BLaER1 (cell line): Measurements from ENCODE around the gene CORO2A.

Source experiments
- H3K27ac ChIP-seq: shearing (Covaris generic); formaldehyde crosslinking; 2 replicates; pipeline ENCODE4 v1.8.1; 2022
- H3K27me3 ChIP-seq: shearing (Covaris generic); formaldehyde crosslinking; 2 replicates; pipeline ENCODE4 v1.8.1; 2022
- H3K36me3 ChIP-seq: shearing (Covaris generic); formaldehyde crosslinking; 2 replicates; pipeline ENCODE4 v1.8.1; 2022
- H3K4me1 ChIP-seq: shearing (Covaris generic); formaldehyde crosslinking; 2 replicates; pipeline ENCODE4 v1.8.1; 2022
- H3K4me2 ChIP-seq: shearing (Covaris generic); formaldehyde crosslinking; 2 replicates; pipeline ENCODE4 v1.8.1; 2022
- H3K4me3 ChIP-seq: shearing (Covaris generic); formaldehyde crosslinking; 2 replicates; pipeline ENCODE4 v1.8.1; 2022
- H3K9ac ChIP-seq: shearing (Covaris generic); formaldehyde crosslinking; 2 replicates; pipeline ENCODE4 v1.8.1; 2022
- H3K9me3 ChIP-seq: shearing (Covaris generic); formaldehyde crosslinking; 2 replicates; pipeline ENCODE4 v1.8.1; 2022
- H4K20me1 ChIP-seq: shearing (Covaris generic); formaldehyde crosslinking; 2 replicates; pipeline ENCODE4 v1.8.1; 2022
- Cebpa-rat ChIP-seq: shearing (Covaris generic); IDR thresholded peaks from 2 replicates; pipeline ENCODE4 v1.8.1; 2022

Gene CORO2A

DNA sequence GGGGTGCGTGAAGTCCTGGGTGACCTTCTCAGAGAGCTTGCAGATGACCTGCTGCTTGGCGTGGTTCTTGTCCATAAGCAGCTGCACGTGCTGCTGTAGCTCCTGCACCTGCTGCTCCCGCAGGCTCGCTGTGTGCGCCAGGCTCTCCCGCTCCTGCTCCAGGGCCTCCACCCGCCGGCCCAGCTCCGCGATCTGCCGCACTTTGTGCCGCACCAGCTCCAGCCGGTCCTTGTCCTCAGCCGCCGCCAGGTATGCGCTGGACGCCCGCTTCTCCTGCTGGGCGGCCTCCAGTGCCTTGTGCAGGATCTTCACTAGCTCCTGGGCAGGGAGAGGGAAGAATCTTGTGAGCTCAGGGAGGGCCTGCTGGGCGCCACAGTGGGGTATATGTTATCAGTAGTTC, 28.5 kb upstream of the CORO2A start:
- H3K9me3 ChIP-seq = no peaks in the 10 kb centered on the region
- no peak overlapping the region for H3K4me3 ChIP-seq
- H3K27ac ChIP-seq = no peak overlapping the region
- H4K20me1 ChIP-seq = no peaks in the 10 kb centered on the region
- no peaks in the 10 kb centered on the region for H3K27me3 ChIP-seq
- no peak for TF ChIP-seq Cebpa-rat
- no peaks in the 10 kb centered on the region for H3K4me1 ChIP-seq
- peaks cover 21% of the 10 kb centered on the region; the same call in 1 of the 2 replicates for H3K36me3 ChIP-seq
- no peak overlapping the region for H3K9ac ChIP-seq
- H3K4me2 ChIP-seq = no peak overlapping the region

DNA sequence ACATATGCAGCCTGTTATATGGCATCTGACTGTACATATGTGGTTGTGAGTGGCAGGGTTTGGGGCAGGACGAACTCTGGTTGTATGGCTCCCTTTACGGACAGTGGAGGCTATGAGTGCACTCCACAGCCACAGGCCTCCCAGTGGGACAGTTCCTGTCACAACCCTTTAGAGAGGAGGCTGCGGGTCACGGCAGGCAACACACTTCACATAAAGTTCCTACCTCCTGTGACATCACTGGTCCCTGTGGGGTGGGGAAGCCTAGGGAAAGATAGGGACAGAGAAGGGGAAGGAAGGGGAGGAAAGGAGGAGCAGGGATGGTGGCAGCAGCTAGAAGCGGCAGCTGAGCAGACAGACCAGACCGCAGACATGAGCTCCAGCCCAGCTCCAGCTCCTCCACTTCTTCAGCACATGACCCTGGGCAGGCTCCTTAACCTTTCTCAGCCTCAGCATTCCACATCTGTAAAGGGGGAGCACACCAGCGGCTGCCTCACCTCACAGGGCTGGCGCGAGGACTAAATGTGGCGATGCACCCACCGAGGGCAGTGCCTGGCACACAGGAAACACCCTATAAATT, 27.4 kb upstream of the CORO2A start:
- no peak overlapping the region for H3K4me2 ChIP-seq
- no peak for TF ChIP-seq Cebpa-rat
- no peak overlapping the region for H3K9ac ChIP-seq
- H4K20me1 ChIP-seq = no peaks in the 10 kb centered on the region
- peaks cover 21% of the 10 kb centered on the region; the same call in 1 of the 2 replicates for H3K36me3 ChIP-seq
- H3K9me3 ChIP-seq = no peaks in the 10 kb centered on the region
- H3K27me3 ChIP-seq = no peaks in the 10 kb centered on the region
- no peak overlapping the region for H3K27ac ChIP-seq
- H3K4me3 ChIP-seq = no peak overlapping the region
- H3K4me1 ChIP-seq = no peaks in the 10 kb centered on the region; the same call in 1 of the 2 replicates

DNA sequence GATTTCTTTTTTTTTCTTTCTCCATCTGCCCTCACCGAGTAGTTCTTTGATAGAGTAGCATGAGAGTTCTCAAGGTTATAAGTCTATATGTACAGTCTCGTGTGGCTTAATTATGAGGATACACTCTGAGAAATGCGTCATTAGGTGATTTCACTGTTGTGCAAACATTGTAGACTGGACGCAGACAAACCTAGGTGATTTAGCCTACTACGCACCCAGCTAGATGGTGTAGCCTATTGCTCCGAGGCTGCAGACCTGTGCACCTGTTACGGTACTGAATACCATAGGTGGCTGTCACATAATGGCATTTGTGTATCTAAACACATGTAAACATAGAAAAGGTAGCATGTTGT, 26.9 kb upstream of the CORO2A start:
- Histone ChIP-seq H3K27ac (no peak overlapping the region), H3K4me1 (no peaks in the 10 kb centered on the region; the same call in 1 of the 2 replicates), H3K27me3 (no peaks in the 10 kb centered on the region), H3K9ac (no peak overlapping the region), H3K4me2 (no peak overlapping the region), H3K4me3 (no peak overlapping the region), H4K20me1 (no peaks in the 10 kb centered on the region), H3K9me3 (no peaks in the 10 kb centered on the region), H3K36me3 (peaks cover 21% of the 10 kb centered on the region; the same call in 1 of the 2 replicates)
- TF ChIP-seq Cebpa-rat = no peak

DNA sequence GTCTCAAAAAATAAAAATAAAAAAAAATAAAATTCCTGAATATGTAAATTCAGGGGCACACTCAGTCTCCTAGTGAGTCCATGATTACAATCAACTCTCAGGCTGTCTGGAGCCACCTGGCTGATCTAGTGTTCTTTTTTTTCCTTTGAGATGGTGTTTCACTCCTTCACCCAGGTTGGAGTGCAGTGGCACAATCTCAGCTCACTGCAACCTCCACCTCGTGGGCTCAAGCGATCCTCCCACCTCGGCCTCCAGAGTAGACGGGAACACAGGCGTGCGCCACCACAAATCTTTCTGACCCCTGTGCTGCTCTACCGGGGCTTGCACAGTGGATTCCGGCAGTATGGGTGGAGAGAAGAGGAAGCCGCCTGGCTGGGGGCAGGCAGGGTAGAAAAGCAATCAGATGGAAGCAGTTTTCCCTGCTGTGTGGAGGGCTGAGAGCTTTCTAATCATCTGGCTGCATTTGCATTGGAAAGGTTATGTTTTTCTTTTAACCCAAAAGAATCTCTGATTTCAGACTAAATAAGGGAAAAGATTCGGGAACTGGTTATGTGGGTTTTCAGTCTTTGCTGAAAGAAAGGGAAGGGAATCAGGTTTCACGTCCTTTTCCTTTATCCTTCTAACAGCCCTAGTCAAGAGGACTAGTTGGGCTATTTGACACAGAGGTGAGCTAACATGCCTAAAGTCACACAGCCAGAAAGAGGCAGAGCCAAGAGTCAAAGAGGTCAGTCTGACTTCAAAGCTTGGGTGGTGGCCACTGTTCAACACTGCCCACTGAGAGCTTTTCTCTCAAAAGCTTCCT, 26.3 kb upstream of the CORO2A start:
- Histone ChIP-seq H3K9ac (no peak overlapping the region), H3K4me3 (no peak overlapping the region), H3K27ac (no peak overlapping the region), H4K20me1 (no peaks in the 10 kb centered on the region), H3K27me3 (no peaks in the 10 kb centered on the region), H3K9me3 (no peaks in the 10 kb centered on the region), H3K36me3 (peaks cover 21% of the 10 kb centered on the region; the same call in 1 of the 2 replicates), H3K4me1 (no peaks in the 10 kb centered on the region; the same call in 1 of the 2 replicates), H3K4me2 (no peak overlapping the region)
- no peak for TF ChIP-seq Cebpa-rat

DNA sequence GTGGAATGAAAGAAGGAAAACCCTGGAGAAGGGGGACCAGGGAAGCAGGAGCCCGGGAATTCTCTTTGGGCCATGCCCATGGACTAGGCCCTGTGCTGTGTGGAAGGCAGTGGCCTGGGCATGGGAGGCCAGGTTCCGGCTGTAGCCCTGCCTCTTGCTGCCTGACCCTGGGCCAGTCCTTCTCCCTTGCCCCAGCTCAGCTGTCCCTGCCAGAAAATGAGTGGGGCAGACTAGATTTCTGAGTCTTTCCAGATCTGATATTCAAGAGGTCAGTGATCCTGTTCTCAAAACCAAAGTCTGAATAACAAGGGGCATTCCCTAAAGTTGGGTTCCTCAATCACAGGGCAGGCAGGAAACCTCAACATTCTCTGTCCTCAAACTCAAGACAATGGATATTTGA, 24.8 kb upstream of the CORO2A start:
- no peaks in the 10 kb centered on the region for H3K9me3 ChIP-seq
- no peak overlapping the region for H3K27ac ChIP-seq
- no peak for TF ChIP-seq Cebpa-rat
- H3K36me3 ChIP-seq = peaks cover 21% of the 10 kb centered on the region; the same call in 1 of the 2 replicates
- H3K4me2 ChIP-seq = no peak overlapping the region
- H3K4me3 ChIP-seq = no peak overlapping the region
- H4K20me1 ChIP-seq = no peaks in the 10 kb centered on the region
- no peaks in the 10 kb centered on the region for H3K27me3 ChIP-seq
- no peak overlapping the region for H3K9ac ChIP-seq
- H3K4me1 ChIP-seq = no peaks in the 10 kb centered on the region; the same call in 1 of the 2 replicates

DNA sequence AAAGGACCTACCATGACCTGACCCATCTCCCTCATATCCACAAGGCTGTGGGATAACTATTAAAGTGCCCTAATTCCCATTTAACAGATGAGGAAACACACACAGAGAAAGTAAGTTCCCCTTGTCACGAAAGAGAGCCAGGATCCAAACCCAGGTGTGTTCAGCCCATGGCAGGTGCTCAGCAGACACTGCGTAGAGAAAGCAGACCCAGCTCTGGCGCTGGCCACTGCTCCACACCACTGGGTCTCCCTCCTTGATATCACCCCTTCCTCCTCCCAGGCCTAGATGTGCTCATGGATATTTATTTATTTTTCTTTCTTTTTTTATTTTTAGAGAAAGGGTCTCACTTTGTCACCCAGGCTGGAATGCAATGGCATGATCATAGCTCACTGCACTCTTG, 24.0 kb upstream of the CORO2A start:
- no peak overlapping the region for H3K4me3 ChIP-seq
- H3K27me3 ChIP-seq = no peaks in the 10 kb centered on the region
- H3K36me3 ChIP-seq = peaks cover 21% of the 10 kb centered on the region; the same call in 1 of the 2 replicates
- H3K9me3 ChIP-seq = no peaks in the 10 kb centered on the region
- H4K20me1 ChIP-seq = no peaks in the 10 kb centered on the region
- H3K27ac ChIP-seq = no peak overlapping the region
- no peaks in the 10 kb centered on the region; the same call in 1 of the 2 replicates for H3K4me1 ChIP-seq
- no peak overlapping the region for H3K9ac ChIP-seq
- H3K4me2 ChIP-seq = no peak overlapping the region
- no peak for TF ChIP-seq Cebpa-rat

DNA sequence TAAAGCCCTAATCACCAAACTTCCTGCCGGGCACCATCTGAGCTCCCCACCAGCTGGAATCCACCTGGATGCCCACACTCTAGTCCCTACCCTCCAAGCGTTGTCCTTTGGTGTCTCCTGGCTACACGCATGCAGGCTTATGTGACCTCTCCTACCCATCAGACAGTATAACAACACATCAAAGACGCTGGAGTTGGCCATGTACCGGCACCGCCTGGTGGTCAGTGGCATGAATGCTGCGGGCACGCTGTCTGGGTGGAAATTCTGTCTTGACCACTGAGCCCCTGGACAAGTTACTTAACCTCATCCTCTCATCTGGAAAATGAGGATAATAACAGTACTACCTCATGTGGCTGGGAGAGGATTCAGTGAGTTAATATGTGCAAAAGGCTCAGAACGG, 23.4 kb upstream of the CORO2A start:
- Histone ChIP-seq H3K4me1 (no peaks in the 10 kb centered on the region; the same call in 1 of the 2 replicates), H3K27me3 (no peaks in the 10 kb centered on the region), H3K36me3 (peaks cover 19% of the 10 kb centered on the region; the same call in 1 of the 2 replicates), H3K9me3 (no peaks in the 10 kb centered on the region), H3K27ac (no peak overlapping the region), H3K9ac (no peak overlapping the region), H4K20me1 (no peaks in the 10 kb centered on the region), H3K4me2 (no peak overlapping the region), H3K4me3 (no peak overlapping the region)
- no peak for TF ChIP-seq Cebpa-rat

DNA sequence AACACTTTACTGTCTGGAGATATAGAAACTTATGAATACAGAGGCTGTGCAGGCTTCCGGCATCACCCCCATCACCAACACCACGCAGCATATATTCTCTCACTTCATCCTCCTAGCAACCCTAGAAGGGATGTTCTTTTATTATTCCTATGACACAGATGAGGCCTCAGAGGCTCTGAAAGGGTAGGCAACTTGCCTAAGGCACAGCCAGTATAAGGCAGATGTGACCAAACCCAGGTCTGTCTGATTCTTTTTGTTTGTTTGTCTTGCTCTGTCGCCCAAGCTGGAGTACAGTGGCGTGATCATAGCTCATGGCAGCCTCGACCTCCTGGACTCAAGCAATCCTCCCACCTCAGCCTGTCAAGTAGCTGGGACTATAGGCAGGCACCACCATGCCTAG, 22.8 kb upstream of the CORO2A start:
- Histone ChIP-seq H3K27me3 (no peaks in the 10 kb centered on the region), H3K4me1 (no peaks in the 10 kb centered on the region; the same call in 1 of the 2 replicates), H3K4me2 (no peak overlapping the region), H3K4me3 (no peak overlapping the region), H3K9ac (no peak overlapping the region), H4K20me1 (no peaks in the 10 kb centered on the region), H3K36me3 (peaks cover 14% of the 10 kb centered on the region; the same call in 1 of the 2 replicates), H3K9me3 (no peaks in the 10 kb centered on the region), H3K27ac (no peak overlapping the region)
- no peak for TF ChIP-seq Cebpa-rat

DNA sequence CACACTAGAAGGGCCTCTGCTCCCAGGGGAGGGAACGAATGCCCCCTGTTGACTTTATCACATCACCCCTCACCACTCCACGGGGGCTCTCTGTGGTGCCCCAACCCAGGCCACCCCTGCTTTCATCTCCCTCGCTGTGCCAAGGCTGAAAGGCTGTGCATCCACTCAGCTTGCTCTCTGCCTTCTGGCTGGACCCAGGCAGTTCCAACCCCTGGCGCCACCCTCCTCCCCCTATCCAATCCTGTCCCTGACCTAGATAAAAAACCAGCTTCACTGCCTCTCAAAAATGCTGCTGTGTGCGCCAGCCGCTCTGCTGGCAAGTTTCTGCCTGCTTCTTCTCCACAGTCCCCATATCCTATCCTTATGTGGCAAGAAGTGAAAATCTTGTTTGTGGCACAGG, 22.4 kb upstream of the CORO2A start:
- Histone ChIP-seq H3K9ac (no peak overlapping the region), H4K20me1 (no peaks in the 10 kb centered on the region), H3K4me3 (no peak overlapping the region), H3K9me3 (no peaks in the 10 kb centered on the region), H3K4me2 (no peak overlapping the region), H3K27ac (no peak overlapping the region), H3K27me3 (no peaks in the 10 kb centered on the region), H3K4me1 (peaks cover 2% of the 10 kb centered on the region; the same call in 1 of the 2 replicates), H3K36me3 (peaks cover 9% of the 10 kb centered on the region; the same call in 1 of the 2 replicates)
- TF ChIP-seq Cebpa-rat = no peak

DNA sequence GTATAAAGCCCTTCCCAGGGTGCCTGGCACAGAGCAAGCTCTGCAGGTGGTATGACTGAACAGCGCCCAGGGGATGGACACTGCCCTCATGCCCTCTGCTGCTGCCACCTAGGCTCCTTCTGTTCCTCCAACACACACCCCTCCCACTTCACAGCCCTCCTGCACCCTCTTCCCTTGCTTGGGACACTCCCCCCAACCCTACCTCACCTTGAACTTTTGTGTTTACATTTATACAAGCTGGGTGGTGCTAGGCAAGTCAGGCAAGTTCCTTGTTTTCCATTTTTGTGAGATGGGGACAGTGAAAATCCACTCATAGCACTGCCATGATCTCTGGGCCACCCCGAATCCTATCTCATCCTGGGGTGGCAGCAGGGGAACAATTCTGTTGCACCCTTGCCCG, 18.8 kb upstream of the CORO2A start:
- Histone ChIP-seq H3K4me2 (no peak overlapping the region), H3K9me3 (no peaks in the 10 kb centered on the region), H4K20me1 (no peaks in the 10 kb centered on the region), H3K9ac (no peak overlapping the region), H3K4me1 (peaks cover 6% of the 10 kb centered on the region; the same call in 1 of the 2 replicates), H3K27ac (no peak overlapping the region), H3K4me3 (no peak overlapping the region), H3K36me3 (no peaks in the 10 kb centered on the region), H3K27me3 (no peaks in the 10 kb centered on the region)
- TF ChIP-seq Cebpa-rat = no peak
